Hematopoietic multipotent progenitor cell (in vitro differentiated cells): ENCODE measurements around the gene PRSS8. TPM values are rescaled to one million over a fixed set of nuclear protein-coding genes. Genes with fewer than 3 reads are reported as not detected.

Experiments
- DNase-seq, 3 donors: peaks; one replicate each; pipeline ENCODE4 v3.0.0-alpha.2; 2011 to 2015; ENCODE audit warnings: low read depth in 2 of 3, low spot score in 2 of 3
- small RNA-seq: library from RNA; depleted of rRNA; stranded (forward); fragments of <200 nt; gene quantifications from one replicate; pipeline ENCODE3, GENCODE V24; 2012
- total RNA-seq: library from RNA; depleted of rRNA; stranded (reverse); fragments of >200 nt; gene quantifications from one replicate; pipeline ENCODE4 v1.2.3, GENCODE V29; 2012

PRSS8 gene
- total RNA-seq, 1 donor: not detected

GRCh38 chr16:31085411-31085810, 50.1 kb downstream of the PRSS8 start:
- no peak for DNase-seq

GRCh38 chr16:31084584-31085302, 50.8 kb downstream of the PRSS8 start:
- no peak for DNase-seq

GRCh38 chr16:31083981-31084380, 51.5 kb downstream of the PRSS8 start:
- no peak for DNase-seq

GRCh38 chr16:31083556-31083955, 52.0 kb downstream of the PRSS8 start:
- DNase-seq: no peak

GRCh38 chr16:31083081-31083480, 52.4 kb downstream of the PRSS8 start:
- no peak for DNase-seq

- no peak for DNase-seq
Measured at GRCh38 chr16:31082368-31083045, 53.0 kb downstream of the PRSS8 start.

Small RNAs within 50 kb of the gene (small RNA-seq; reads per million reads assigned to genes)
- not detected for gene AC009088.4
- gene NDUFA3P6: not detected

Other genes starting within 250 kb of the PRSS8 start
- 15.1 TPM for gene BCL7C, start 241.7 kb downstream of the PRSS8 start, total RNA-seq
- gene CTF1, start 239.1 kb downstream of the PRSS8 start, total RNA-seq: 1.6 TPM
- gene FBXL19, start 212.2 kb downstream of the PRSS8 start, total RNA-seq: 38.0 TPM
- gene ORAI3, start 186.7 kb downstream of the PRSS8 start, total RNA-seq: 142 TPM
- 10.8 TPM for gene SETD1A, start 178.0 kb downstream of the PRSS8 start, total RNA-seq
- gene HSD3B7, start 150.5 kb downstream of the PRSS8 start, total RNA-seq: 19.9 TPM
- 1.1 TPM for gene STX1B, start 125.1 kb downstream of the PRSS8 start, total RNA-seq
- gene STX4, start 102.2 kb downstream of the PRSS8 start, total RNA-seq: 49.0 TPM
- gene ZNF668, start 61.5 kb downstream of the PRSS8 start, total RNA-seq: 10.8 TPM
- 40.4 TPM for gene ZNF646, start 61.3 kb downstream of the PRSS8 start, total RNA-seq
- gene PRSS53, start 46.8 kb downstream of the PRSS8 start, total RNA-seq: 1.6 TPM
- gene VKORC1, start 40.9 kb downstream of the PRSS8 start, total RNA-seq: 116 TPM
- gene BCKDK, start 27.3 kb downstream of the PRSS8 start, total RNA-seq: 52.5 TPM
- gene KAT8, start 18.1 kb downstream of the PRSS8 start, total RNA-seq: 78.9 TPM
- gene PRSS36, start 14.3 kb upstream of the PRSS8 start, total RNA-seq: 1.1 TPM
- gene FUS, start 44.4 kb upstream of the PRSS8 start, total RNA-seq: 104 TPM
- 238 TPM for gene PYCARD, start 67.0 kb upstream of the PRSS8 start, total RNA-seq
- gene TRIM72, start 78.4 kb upstream of the PRSS8 start, total RNA-seq: under 0.01 TPM
- gene PYDC1, start 81.4 kb upstream of the PRSS8 start, total RNA-seq: not detected
- 6.2 TPM for gene ITGAM, start 124.2 kb upstream of the PRSS8 start, total RNA-seq
- 18.6 TPM for gene ITGAX, start 219.4 kb upstream of the PRSS8 start, total RNA-seq